GM12865 (cell line): ENCODE data around the gene OR2D2.
A peak's percentile ranks its signal among the peaks of the same experiment; 100 is the strongest.

ENCODE experiments used
- DNase-seq: peaks from one replicate; pipeline ENCODE4 v3.0.0; 2010; ENCODE audit warnings: low read depth
- H3K4me3 ChIP-seq: 2 replicates; pipeline ENCODE4 v1.5.1; 2011; ENCODE audit warnings: mild to moderate bottlenecking, low read depth, low read length, control low read depth
- CTCF ChIP-seq: IDR thresholded peaks from 2 replicates; pipeline ENCODE4 v1.5.1; 2011; ENCODE audit warnings: low read length, control low read depth, low read depth, inconsistent platforms; ENCODE audit not compliant: insufficient read depth; ENCODE audit errors: missing control alignments

OR2D2 gene

GRCh38 chr11:6882751-6883150, 9.5 kb downstream of the OR2D2 start:
- H3K4me3 ChIP-seq: no peak overlapping the region
- TF ChIP-seq CTCF: no peak
- DNase-seq: no peak

- peak; percentile 49 for DNase-seq
- no peak for TF ChIP-seq CTCF
- H3K4me3 ChIP-seq: no peak overlapping the region
These were observed 15.4 kb downstream of the OR2D2 start for GRCh38 chr11:6876914-6877313.

GRCh38 chr11:6876325-6876724, 16.0 kb downstream of the OR2D2 start, which contains the start of gene OR10A4:
Gene OR10A4, plus strand, starts transcription at chr11:6876625. Its CDS starts 23 bp downstream, at chr11:6876648.
- no peak for DNase-seq
- TF ChIP-seq CTCF: no peak
- no peak within 1 kb of the TSS for H3K4me3 ChIP-seq

- TF ChIP-seq CTCF: no peak
- H3K4me3 ChIP-seq: no peak overlapping the region
- no peak for DNase-seq
These were observed 16.5 kb downstream of the OR2D2 start for GRCh38 chr11:6875761-6876160.

- no peak for DNase-seq
- no peak overlapping the region for H3K4me3 ChIP-seq
- TF ChIP-seq CTCF: no peak
These were observed 21.0 kb downstream of the OR2D2 start for GRCh38 chr11:6871278-6871677.

- no peak for DNase-seq
- H3K4me3 ChIP-seq: no peak overlapping the region
- no peak for TF ChIP-seq CTCF
These were observed 27.9 kb downstream of the OR2D2 start for GRCh38 chr11:6864438-6864837.

- TF ChIP-seq CTCF: no peak
- no peak for DNase-seq
- H3K4me3 ChIP-seq: no peak within 1 kb of the TSS
These were observed 29.3 kb downstream of the OR2D2 start, which contains the start of gene OR10A2 for GRCh38 chr11:6862961-6863360. Gene OR10A2, plus strand, starts transcription at chr11:6863057. Its CDS starts 6,698 bp downstream, at chr11:6869755.
